HG03460 (cell line): ENCODE measurements around the gene PSME1.

ENCODE experiments used
- ATAC-seq: cut with Tn5 transposase; IDR thresholded peaks from one replicate; pipeline ENCODE4 v1.9.1; 2021; ENCODE audit not compliant: unreplicated experiment

PSME1 gene

GRCh38 chr14:24146453-24146977 is 10.5 kb downstream of the PSME1 start, which contains the start of gene PSME2:
Gene PSME2, minus strand, starts transcription at chr14:24146610. Its CDS starts 29 bp downstream, at chr14:24146581.
- ATAC-seq = peak; percentile 58

GRCh38 chr14:24146978-24147760 is 11.2 kb downstream of the PSME1 start, which contains the start of gene RNF31:
Gene RNF31, plus strand, starts transcription at chr14:24147498. Its CDS starts 201 bp downstream, at chr14:24147699.
- peak; percentile 80 for ATAC-seq

- ATAC-seq = no peak
Measured at GRCh38 chr14:24147761-24148428, 11.9 kb downstream of the PSME1 start.

- ATAC-seq = no peak
Measured at GRCh38 chr14:24149302-24149969, 13.4 kb downstream of the PSME1 start.

GRCh38 chr14:24150061-24150460 is 14.1 kb downstream of the PSME1 start:
- ATAC-seq = no peak

- ATAC-seq = no peak
Measured at GRCh38 chr14:24150567-24150966, 14.6 kb downstream of the PSME1 start.

- no peak for ATAC-seq
Measured at GRCh38 chr14:24150993-24151392, 15.0 kb downstream of the PSME1 start.

- ATAC-seq = no peak
Measured at GRCh38 chr14:24151404-24152080, 15.5 kb downstream of the PSME1 start.

GRCh38 chr14:24155100-24155499 is 19.1 kb downstream of the PSME1 start:
- no peak for ATAC-seq

- ATAC-seq = no peak
Measured at GRCh38 chr14:24156840-24157239, 20.8 kb downstream of the PSME1 start.

GRCh38 chr14:24157331-24157730 is 21.3 kb downstream of the PSME1 start:
- no peak for ATAC-seq

- no peak for ATAC-seq
Measured at GRCh38 chr14:24159777-24160498, 23.9 kb downstream of the PSME1 start.

GRCh38 chr14:24160499-24160849 is 24.5 kb downstream of the PSME1 start:
- no peak for ATAC-seq

GRCh38 chr14:24160850-24161804 is 25.1 kb downstream of the PSME1 start, which contains the start of gene IRF9:
Gene IRF9, plus strand, starts transcription at chr14:24161265. Its CDS starts 880 bp downstream, at chr14:24162145.
- ATAC-seq = peak; percentile 78

GRCh38 chr14:24162093-24162492 is 26.1 kb downstream of the PSME1 start:
- ATAC-seq = no peak

GRCh38 chr14:24164518-24164991 is 28.6 kb downstream of the PSME1 start:
- no peak for ATAC-seq

- no peak for ATAC-seq
Measured at GRCh38 chr14:24165785-24166184, 29.8 kb downstream of the PSME1 start.

- no peak for ATAC-seq
Measured at GRCh38 chr14:24167469-24168114, 31.6 kb downstream of the PSME1 start.
